ENCODE measurements around the gene PPM1D. TPM values are rescaled to one million over a fixed set of nuclear protein-coding genes. Genes with fewer than 3 reads are reported as not detected.
"Not testable (repeated sequence)": the region's sequence is repeated elsewhere in the genome, so short reads cannot be mapped to it uniquely, and the experiment has no call there.

PPM1D gene
- total RNA-seq, result 10 to 100 TPM in 1 of 6 donors, 1 to 10 TPM in 5; 5.6 to 11.6 (median 7.5) TPM
- polyA plus RNA-seq, result 1 to 10 TPM; 1.9 to 3.4 TPM

DNA sequence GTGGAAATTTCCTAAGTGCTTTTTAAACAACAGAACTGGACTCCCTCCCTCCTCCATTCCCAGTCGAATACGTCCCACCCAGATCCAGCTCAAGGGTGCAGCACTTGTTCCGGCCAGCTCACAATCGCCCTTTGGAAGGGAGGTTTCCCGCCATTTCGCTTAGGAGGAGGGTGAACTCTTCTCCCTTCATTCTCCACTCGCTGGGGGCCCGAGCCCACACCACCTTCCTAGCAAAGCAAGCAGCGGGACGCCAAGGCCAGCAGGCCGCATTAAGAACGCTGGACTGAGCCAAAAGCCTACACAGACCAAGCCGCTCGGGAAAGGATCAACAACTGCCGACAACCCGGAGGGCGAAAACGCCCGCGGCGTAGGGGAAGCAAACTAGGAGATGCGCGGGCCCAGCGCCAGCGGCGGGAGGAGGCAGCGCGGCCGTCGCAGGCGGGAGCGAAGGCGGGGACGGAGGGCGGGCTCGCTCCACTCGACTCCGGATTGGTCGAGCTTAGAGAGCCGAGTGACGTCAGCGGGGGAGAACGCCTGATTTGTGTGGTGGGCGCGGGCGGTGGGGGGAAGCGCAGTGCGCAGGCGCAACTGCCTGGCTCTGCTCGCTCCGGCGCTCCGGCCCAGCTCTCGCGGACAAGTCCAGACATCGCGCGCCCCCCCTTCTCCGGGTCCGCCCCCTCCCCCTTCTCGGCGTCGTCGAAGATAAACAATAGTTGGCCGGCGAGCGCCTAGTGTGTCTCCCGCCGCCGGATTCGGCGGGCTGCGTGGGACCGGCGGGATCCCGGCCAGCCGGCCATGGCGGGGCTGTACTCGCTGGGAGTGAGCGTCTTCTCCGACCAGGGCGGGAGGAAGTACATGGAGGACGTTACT, at the start of gene PPM1D:
Gene PPM1D, plus strand, starts transcription at position 574 of the 870 bp plus-strand sequence. Its CDS starts 222 bp downstream, at position 796.
- DNase-seq (peak; percentile 99), FAIRE-seq (no peak), ATAC-seq (peak; percentile 88 to 96 (median 92))
- Histone ChIP-seq H3K36me3 (no peaks in the 10 kb centered on the region), H3K4me1 (peaks cover 4 to 18% (median 6%) of the 10 kb centered on the region in 3 donors), H3K27ac (peak within 1 kb of the TSS; percentile 75 to 98 (median 94)), H3K4me3 (peak within 1 kb of the TSS; percentile 62 to 97 (median 82)), H3K27me3 (no peaks in the 10 kb centered on the region), H3K9me3 (no peaks in the 10 kb centered on the region)
- intact Hi-C loops (cut with DNase I), result no loop called here
- 0% methylated on average over 69 to 83 of the region's 83 CpGs for WGBS, 2 donors
- TF ChIP-seq, protein P1, sequence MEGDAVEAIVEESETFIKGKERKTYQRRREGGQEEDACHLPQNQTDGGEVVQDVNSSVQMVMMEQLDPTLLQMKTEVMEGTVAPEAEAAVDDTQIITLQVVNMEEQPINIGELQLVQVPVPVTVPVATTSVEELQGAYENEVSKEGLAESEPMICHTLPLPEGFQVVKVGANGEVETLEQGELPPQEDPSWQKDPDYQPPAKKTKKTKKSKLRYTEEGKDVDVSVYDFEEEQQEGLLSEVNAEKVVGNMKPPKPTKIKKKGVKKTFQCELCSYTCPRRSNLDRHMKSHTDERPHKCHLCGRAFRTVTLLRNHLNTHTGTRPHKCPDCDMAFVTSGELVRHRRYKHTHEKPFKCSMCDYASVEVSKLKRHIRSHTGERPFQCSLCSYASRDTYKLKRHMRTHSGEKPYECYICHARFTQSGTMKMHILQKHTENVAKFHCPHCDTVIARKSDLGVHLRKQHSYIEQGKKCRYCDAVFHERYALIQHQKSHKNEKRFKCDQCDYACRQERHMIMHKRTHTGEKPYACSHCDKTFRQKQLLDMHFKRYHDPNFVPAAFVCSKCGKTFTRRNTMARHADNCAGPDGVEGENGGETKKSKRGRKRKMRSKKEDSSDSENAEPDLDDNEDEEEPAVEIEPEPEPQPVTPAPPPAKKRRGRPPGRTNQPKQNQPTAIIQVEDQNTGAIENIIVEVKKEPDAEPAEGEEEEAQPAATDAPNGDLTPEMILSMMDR (IDR thresholded peaks at IDR 0.05), result no peak

GRCh38 chr17:60552255-60552654, 47.7 kb upstream of the PPM1D start:
- H3K4me1 ChIP-seq; H3K27ac ChIP-seq; H3K27me3 ChIP-seq; H3K9me3 ChIP-seq; H3K36me3 ChIP-seq; DNase-seq; intact Hi-C loops (cut with DNase I); ATAC-seq; H3K4me3 ChIP-seq; FAIRE-seq: not testable (repeated sequence)
- 93 to 100% methylated on average over 2 to 8 of the region's 13 CpGs for WGBS, 2 donors

DNA sequence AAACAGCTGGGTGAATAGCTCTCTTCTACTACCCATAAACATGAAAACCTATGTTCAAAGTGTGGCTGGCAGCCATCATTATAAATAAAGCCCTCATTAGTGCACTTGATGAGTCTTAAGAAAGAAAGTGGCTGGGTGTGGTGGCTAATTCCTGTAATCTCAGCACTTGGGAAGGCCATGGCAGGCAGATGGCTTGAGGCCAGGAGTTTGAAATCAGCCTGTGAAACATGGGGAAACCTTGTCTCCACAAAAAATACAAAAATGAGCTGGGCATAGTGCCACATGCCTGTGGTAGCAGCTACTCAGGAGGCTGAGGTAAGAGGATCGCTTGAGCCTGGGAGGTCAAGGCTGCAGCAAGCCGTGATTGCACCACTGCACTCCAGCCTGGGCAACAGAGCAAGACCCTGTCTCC, 45.6 kb upstream of the PPM1D start:
- TF ChIP-seq, protein P1 (IDR thresholded peaks at IDR 0.05), result no peak

DNA sequence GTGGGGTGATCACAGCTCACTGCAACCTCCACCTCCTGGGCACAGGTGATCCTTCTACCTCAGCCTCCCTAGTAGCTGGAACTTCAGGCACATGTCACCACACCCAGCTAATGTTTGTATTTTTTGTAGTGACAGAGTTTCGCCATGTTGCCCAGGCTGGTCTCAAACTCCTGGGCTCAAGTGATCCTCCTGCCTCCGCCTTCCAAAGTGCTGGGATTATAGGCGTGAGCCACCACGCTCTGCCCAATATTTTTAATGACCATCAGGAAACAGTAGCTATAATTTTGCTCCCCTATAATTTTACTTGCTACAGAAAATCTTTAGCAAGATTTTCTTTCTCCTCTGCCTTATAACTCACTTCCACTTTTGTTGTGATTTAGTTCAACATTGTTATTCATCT, 44.2 kb upstream of the PPM1D start:
- ATAC-seq (no peak), DNase-seq (no peak), FAIRE-seq (no peak)
- TF ChIP-seq, protein P1 (IDR thresholded peaks at IDR 0.05), result no peak
- no peaks in the 10 kb centered on the region for H3K9me3 ChIP-seq
- WGBS, 2 donors, result 97 to 99% methylated on average over 4 of the region's 4 CpGs
- H3K36me3 ChIP-seq, result no peaks in the 10 kb centered on the region
- no peak overlapping the region for H3K27ac ChIP-seq
- H3K4me3 ChIP-seq, result no peak overlapping the region
- intact Hi-C loops (cut with DNase I), result no loop called here
- H3K4me1 ChIP-seq, result no peaks in the 10 kb centered on the region
- H3K27me3 ChIP-seq, result no peaks in the 10 kb centered on the region

More for the DNA sequence above, 45.6 kb upstream of the PPM1D start:
- DNase-seq, result peak in 1 of 6 donors; percentile 19
- no peak overlapping the region for H3K27ac ChIP-seq
- intact Hi-C loops (cut with DNase I), result no loop called here
- no peaks in the 10 kb centered on the region for H3K36me3 ChIP-seq
- H3K27me3 ChIP-seq, result no peaks in the 10 kb centered on the region
- no peaks in the 10 kb centered on the region for H3K4me1 ChIP-seq
- peak in 2 of 4 donors; percentile 24 to 27 for ATAC-seq
- FAIRE-seq, result no peak
- H3K9me3 ChIP-seq, result no peaks in the 10 kb centered on the region
- H3K4me3 ChIP-seq, result no peak overlapping the region
- 48 to 49% methylated on average over 2 of the region's 2 CpGs for WGBS, 2 donors

DNA sequence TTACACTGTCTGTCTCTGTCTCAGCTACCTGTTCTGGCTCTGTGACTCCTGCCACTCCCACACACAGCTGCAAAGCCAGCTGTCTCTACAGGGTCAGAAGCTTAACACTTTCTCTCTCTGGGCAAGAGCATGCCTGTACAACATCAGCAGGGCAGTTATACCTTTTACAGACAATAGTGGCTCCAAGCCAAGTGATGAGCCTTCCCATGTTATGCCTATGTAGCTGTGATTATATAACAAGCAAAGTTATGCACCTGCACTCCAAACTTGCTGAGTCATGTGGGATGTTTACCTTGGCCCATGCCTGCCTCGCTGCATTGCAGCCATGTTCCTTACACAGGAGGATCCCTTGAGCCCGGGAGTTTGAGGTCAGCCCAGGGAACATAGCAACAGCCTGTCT, 42.2 kb upstream of the PPM1D start:
- WGBS, 2 donors, result 74 to 79% methylated on average over 2 of the region's 2 CpGs
- no peak for DNase-seq
- H3K4me1 ChIP-seq, result no peaks in the 10 kb centered on the region
- no peaks in the 10 kb centered on the region for H3K36me3 ChIP-seq
- intact Hi-C loops (cut with DNase I), result no loop called here
- no peak for FAIRE-seq
- H3K9me3 ChIP-seq, result no peaks in the 10 kb centered on the region
- TF ChIP-seq, protein P1 (IDR thresholded peaks at IDR 0.05), result no peak
- no peaks in the 10 kb centered on the region for H3K27me3 ChIP-seq
- no peak overlapping the region for H3K27ac ChIP-seq
- ATAC-seq, result no peak
- H3K4me3 ChIP-seq, result no peak overlapping the region

Data from pancreas (tissue), 10 donors.